ENCODE results near the gene MTOR.
"Not testable (repeated sequence)": the region's sequence is repeated elsewhere in the genome, so short reads cannot be mapped to it uniquely, and the experiment has no call there.

MTOR gene

DNA sequence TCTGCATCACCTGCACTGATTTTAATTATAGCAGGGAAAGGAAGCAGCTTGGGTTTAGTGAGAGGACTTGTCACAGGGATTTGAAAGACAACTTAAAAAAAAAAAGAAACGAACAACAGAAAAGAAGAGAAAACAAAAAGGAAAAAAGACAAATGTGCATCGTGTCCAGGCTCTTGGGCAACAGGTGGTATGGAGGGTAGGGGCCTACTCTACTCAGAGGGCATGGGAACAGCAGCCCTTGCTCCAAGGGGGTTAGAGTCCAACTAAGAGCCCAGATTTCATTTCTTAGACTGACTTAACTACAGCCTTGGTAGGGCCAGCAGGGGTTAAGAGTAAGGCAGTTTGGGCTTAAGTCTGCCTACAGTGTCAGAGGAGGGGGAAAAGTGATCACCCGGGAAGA lies 147.4 kb downstream of the MTOR start:
- TF ChIP-seq, protein P1, sequence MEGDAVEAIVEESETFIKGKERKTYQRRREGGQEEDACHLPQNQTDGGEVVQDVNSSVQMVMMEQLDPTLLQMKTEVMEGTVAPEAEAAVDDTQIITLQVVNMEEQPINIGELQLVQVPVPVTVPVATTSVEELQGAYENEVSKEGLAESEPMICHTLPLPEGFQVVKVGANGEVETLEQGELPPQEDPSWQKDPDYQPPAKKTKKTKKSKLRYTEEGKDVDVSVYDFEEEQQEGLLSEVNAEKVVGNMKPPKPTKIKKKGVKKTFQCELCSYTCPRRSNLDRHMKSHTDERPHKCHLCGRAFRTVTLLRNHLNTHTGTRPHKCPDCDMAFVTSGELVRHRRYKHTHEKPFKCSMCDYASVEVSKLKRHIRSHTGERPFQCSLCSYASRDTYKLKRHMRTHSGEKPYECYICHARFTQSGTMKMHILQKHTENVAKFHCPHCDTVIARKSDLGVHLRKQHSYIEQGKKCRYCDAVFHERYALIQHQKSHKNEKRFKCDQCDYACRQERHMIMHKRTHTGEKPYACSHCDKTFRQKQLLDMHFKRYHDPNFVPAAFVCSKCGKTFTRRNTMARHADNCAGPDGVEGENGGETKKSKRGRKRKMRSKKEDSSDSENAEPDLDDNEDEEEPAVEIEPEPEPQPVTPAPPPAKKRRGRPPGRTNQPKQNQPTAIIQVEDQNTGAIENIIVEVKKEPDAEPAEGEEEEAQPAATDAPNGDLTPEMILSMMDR (IDR thresholded peaks at IDR 0.05; ENCODE audit: control insufficient read depth, extremely low read depth, insufficient read depth): no peak
- no peak for DNase-seq (ENCODE audit: low read depth)
- no peak overlapping the region for H3K4me3 ChIP-seq (ENCODE audit: low read depth, low read length)

DNA sequence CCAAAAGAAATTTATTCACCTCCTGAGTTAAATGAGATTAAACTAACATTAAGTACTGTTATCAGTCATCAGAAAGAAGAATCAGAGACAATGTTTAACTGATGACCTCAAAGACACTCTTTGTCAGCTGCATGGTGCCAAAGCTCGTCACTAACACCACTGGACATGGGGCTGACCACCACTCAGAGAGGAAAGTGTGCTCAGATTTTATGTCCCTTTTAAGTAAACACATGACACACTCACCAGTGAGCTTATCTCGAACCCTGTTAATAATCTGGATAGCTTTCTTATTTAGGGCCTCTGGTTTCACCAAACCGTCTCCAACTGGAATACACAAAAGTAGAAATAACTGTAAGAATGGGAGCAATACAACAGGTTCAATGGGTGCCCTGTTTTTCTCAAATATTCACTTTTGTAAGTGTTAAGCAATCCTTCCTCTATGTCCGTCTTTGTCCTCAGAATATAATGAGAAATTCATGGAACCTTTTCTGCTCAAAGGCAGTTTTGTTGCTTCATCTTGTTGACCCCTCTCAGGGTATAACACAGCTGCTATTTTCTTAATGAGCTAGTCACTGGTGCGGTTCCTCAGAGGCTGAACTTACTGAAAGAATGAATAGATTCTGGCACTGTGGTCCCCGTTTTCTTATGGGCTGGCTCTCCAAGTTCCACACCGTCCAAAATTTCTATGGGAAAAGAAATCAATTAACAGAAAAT lies 153.1 kb downstream of the MTOR start:
- TF ChIP-seq, protein P1 (IDR thresholded peaks at IDR 0.05; ENCODE audit: control insufficient read depth, extremely low read depth, insufficient read depth): no peak
- no peak overlapping the region for H3K4me3 ChIP-seq (ENCODE audit: low read depth, low read length)
- DNase-seq (ENCODE audit: low read depth): no peak

DNA sequence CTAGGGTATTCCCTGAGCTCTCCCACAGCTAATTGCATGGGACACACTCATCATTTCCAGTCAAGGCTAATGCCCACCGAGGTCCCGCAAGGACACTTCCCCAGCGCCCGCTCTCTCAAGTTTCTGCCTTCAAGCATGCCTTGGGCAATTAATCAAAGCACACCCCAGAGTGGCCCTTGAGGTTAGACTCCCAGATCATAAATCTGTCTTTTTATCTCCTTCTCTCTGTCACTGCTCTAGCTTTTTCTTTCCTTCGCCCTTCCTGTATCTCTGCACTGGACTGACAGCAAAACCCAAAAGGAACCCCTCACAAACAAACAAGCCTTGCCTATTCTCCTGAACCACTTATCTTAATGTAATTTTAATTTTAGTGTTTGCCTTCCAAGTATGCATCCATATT lies 154.8 kb downstream of the MTOR start:
- H3K4me3 ChIP-seq (ENCODE audit: low read depth, low read length): no peak overlapping the region
- no peak for DNase-seq (ENCODE audit: low read depth)
- TF ChIP-seq, protein P1 (IDR thresholded peaks at IDR 0.05; ENCODE audit: control insufficient read depth, extremely low read depth, insufficient read depth): no peak

DNA sequence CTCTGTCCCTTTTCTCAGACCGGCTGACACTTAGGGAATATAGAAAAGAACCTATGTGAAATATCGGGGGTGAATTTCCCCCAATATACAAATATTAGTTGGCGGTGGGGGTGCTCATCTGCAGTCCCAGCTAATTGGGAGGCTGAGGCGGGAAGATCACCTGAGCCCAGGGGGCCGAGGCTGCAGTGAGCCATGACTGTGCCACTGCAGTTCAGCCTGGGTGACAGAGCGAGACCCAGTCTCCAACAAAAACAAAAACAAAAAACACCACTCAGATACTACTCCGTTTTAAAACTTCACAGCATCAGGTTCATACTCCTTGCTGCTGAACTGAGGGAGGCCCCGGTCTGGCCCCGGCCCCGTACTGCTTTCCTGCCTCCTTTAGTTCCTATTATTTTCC lies 156.8 kb downstream of the MTOR start:
- DNase-seq (ENCODE audit: low read depth): no peak
- TF ChIP-seq, protein P1 (IDR thresholded peaks at IDR 0.05; ENCODE audit: control insufficient read depth, extremely low read depth, insufficient read depth): no peak
- no peak overlapping the region for H3K4me3 ChIP-seq (ENCODE audit: low read depth, low read length)

DNA sequence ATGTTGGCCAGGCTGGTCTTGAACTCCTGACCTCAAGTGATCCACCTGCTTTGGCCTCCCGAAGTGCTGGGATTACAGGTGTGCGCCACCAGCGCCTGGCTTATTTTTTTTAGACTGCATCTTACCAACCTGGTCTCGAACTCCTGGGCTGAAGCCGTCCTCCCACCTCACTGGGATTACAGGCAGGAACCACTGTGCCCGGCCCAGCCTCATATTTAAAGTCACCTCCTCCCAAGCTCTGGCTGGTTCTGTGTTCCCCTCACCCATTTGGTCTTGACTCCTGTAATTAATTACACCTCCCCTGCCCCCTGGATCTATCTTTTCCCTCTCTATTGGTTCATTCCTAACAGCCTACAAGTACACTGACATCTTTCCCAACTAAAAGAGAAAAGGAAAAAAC lies 161.0 kb downstream of the MTOR start:
- TF ChIP-seq, protein P1 (IDR thresholded peaks at IDR 0.05; ENCODE audit: control insufficient read depth, extremely low read depth, insufficient read depth): no peak
- no peak for DNase-seq (ENCODE audit: low read depth)

DNA sequence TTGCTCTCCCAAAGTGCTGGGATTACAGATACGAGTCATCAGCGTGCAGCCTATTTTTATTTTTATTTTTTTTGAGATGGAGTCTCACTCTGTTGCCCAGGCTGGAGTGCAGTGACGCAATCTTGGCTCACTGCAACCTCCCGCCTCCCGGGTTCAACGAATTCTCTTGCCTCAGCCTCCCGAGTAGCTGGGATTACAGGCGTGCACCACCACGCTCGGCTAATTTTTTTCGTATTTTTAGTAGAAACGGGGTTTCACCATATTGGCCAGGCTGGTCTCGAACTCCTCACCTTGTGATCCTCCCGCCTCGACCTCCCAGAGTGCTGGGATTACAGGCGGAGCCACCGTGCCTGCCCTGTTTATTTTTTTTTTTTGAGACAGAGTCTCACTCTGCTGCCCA lies 161.5 kb downstream of the MTOR start:
- DNase-seq (ENCODE audit: low read depth); H3K4me3 ChIP-seq (ENCODE audit: low read depth, low read length): not testable (repeated sequence)

More for the DNA sequence above, 161.0 kb downstream of the MTOR start:
- no peak overlapping the region for H3K4me3 ChIP-seq (ENCODE audit: low read depth, low read length)

DNA sequence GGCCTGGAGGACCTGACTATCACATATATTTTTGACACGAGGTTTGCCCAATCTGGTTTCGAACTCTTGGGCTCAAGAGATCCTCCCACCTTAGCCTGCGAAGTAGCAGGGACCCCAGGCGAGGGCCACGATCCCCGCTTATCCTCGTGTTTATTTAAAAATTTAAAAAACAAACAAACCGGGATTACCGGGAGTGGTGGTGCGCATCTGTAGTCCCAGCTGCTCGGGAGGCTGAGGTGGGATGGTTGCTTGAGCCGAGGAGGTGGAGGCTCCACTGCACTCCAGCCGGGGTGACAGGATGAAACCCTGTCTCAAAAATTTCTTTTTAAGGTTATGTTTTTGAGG lies 162.2 kb downstream of the MTOR start:
- DNase-seq (ENCODE audit: low read depth): no peak
- TF ChIP-seq, protein P1 (IDR thresholded peaks at IDR 0.05; ENCODE audit: control insufficient read depth, extremely low read depth, insufficient read depth): no peak
- peak overlapping the region; percentile 96 for H3K4me3 ChIP-seq (ENCODE audit: low read depth, low read length)

Measured in LNCaP clone FGC (cell line).